NOMO-1 treated with dmso at 0.1 percent for 144 hours (cell line): ENCODE measurements around the gene CDK15.
"Not testable (repeated sequence)": the region's sequence is repeated elsewhere in the genome, so short reads cannot be mapped to it uniquely, and the experiment has no call there.

ENCODE experiments used
- DNase-seq: peaks from one replicate; lab custom pipeline; 2025; ENCODE audit not compliant: unreplicated experiment; lab: John Stamatoyannopoulos, UW

Gene CDK15

DNA sequence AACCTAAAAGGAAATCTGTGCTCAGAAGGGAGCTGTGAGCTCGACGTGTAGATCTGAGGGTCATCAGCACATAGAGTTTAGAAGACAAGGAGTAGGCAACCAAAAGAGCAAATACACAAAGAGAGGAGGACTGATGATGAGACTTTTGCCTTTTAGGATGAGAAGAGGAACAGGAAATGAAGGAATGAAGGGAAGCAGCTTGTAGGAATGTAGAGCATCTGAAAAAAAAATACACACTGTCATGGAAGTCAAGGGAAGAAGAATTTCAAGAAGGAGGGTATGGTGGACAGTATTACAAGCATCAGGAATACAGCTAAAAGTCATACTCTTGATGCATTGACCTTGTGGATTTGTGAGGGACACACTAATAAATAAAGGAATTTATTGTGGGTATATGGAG lies 21.9 kb downstream of the CDK15 start:
- DNase-seq: no peak

DNA sequence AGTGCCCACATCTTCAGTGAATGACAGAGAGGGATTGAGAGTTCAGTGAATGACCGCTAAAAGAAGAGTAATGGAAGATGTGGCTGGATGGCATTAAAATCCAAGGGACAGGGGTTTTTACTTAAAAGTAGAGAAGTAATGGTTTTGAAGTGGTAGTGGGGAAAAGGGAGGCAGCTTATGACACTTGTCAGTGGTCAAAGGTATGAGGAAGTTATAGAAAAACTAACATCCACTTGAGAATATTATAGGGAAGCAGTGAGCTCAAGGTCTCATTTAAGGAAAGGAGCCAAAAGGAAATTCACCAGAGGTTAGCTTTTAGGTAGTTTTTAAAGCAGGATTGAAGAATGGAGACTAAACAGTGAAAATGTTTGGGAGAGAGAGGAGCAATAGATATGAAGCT lies 24.3 kb downstream of the CDK15 start:
- DNase-seq: peak; percentile 1

DNA sequence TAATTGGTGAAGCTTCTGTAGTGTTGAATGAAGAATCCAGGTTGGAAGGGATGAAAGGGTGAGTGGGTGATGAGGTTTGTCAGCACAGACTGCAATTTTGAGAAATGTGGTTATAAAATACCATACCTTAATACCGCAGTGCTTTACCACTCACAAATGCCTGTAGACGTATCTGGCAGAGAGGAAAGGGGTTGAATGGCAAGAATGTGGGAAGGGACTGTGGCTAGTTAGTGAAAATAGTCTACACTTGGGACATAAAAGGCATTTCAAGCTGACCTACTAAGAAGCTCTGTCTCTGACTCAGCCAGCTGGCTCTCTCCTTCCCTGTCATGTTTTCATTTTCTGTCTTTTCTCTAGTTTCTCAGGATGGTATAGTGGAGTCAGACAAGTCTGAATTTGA lies 25.1 kb downstream of the CDK15 start:
- DNase-seq: no peak

DNA sequence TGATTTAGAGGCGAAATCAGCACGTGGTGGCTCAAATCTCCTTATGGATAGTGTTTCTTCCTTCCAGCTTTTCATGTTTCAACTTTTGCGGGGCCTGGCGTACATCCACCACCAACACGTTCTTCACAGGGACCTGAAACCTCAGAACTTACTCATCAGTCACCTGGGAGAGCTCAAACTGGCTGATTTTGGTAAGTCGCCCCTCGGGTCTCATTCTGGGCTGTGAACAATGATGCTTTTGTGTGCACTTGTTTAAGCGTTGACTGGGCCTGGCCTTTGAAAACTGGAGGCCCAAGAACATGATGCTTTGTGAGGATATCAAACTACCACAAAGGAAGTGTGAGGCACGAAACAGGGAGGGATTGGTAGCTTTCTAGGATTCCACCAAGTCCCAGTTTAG lies 27.4 kb downstream of the CDK15 start:
- DNase-seq: no peak

GRCh38 chr2:201835066-201835465 lies 28.7 kb downstream of the CDK15 start:
- no peak for DNase-seq

DNA sequence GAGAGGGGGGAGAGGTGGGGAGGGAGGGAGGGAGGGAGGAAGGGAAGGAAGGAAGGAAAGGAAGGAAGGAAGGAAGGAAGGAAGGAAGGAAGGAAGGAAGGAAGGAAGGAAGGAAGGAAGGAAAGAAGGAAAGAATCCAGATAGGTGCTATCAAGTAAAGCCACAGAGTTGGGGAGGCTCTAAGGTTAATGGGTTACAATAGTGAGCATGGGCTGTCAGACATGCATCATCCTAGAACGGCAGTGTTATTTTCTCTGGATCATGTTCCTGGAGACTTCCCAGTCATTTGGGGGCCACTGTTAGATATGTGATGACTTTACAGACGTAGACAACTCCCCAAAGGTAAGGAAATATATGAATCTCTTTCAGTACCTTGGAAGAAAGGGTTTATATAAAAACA lies 31.1 kb downstream of the CDK15 start:
- DNase-seq: no peak

- DNase-seq: no peak
These were observed 31.6 kb downstream of the CDK15 start for GRCh38 chr2:201837824-201838431.

GRCh38 chr2:201839727-201840126 lies 33.4 kb downstream of the CDK15 start:
- DNase-seq: no peak

DNA sequence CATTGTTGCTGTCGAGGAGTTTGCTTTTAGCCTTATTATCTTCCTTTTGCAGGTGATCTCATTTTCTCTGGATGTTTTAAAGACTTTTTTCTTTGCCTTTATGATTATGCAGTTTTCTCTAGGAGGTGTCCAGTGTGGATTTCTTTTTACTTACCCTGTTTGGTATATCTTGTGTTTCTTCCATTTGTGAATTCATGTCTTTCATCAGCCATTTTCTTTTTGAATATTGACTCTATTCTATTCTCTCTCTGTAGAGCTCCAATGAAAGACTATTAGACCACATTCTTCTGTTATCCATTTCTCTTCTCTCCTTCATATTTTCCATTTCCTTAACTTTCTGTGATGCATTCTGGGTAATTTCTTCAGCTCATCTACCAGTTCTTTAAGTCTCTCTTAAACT lies 34.4 kb downstream of the CDK15 start:
- no peak for DNase-seq

GRCh38 chr2:201842131-201842860 lies 36.0 kb downstream of the CDK15 start:
- no peak for DNase-seq

GRCh38 chr2:201844922-201845321 lies 38.6 kb downstream of the CDK15 start:
- not testable (repeated sequence) for DNase-seq

- no peak for DNase-seq
These were observed 41.1 kb downstream of the CDK15 start for GRCh38 chr2:201847481-201847880.

- DNase-seq: no peak
These were observed 46.1 kb downstream of the CDK15 start for GRCh38 chr2:201852462-201852861.

DNA sequence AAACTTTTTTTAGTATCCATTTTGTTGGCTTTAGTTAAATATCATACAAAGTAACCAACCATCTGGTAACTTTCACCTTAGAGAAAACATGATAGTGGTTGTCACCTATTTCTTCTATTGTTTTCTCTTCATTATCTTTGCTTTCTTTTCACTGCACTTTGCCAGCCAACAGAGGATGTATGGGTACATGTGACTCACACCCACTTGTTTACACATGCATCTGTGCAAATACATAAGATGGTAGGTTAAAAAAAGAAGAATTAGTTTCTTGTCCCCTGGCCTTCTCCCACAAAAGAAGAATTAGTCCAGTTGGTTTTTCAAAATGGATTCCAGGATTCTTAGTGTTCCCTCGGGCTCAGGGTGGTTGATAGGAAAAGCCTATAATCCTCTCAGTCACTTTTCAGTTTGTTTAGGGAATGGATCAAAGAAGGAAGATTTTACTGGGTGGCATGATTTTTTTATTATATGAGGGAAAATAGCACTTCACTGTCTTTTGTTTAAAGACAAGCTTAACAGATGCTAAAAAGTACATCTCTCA lies 46.6 kb downstream of the CDK15 start:
- DNase-seq: no peak

GRCh38 chr2:201854221-201854801 lies 48.0 kb downstream of the CDK15 start:
- DNase-seq: no peak

GRCh38 chr2:201854841-201855240 lies 48.5 kb downstream of the CDK15 start:
- no peak for DNase-seq

DNA sequence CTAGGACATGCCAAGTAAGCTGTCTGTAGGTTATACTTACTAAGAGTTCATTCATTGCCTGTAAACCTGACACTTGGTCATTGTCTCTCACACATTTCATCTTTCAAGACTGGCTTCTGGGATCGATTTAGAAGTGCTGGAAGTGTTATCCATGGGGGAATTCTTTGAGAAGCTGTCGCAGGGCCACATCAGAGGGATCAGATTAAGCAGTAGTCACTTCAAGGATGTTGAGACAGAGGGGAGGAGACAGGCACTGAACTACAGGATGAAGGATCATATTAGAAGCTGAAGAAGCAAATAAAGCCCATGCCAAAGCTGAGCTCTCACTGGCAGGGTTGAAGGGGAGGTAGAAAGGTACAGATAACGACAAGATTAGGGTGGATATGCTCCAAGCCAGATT lies 49.0 kb downstream of the CDK15 start:
- DNase-seq: no peak

DNA sequence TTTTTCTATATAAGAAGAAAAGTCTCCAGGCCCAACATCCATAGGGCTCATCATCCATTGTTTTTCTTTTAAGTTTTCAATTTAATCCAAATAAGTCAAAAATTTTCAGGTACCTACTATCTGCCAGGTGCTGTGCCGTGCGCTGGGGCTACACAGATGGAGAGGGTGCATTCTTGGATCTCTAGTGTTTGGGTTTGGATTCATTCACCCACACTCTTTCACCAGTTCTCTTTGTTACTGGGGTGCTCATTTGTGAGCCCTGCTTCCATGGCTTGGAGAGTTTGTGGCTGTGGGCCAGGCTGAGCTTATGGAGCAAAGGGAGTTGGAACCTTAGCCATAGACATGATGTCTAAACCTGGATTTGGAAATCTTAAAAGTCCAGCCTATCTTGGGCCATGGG lies 51.0 kb downstream of the CDK15 start:
- no peak for DNase-seq

GRCh38 chr2:201858281-201859184 lies 52.2 kb downstream of the CDK15 start:
- DNase-seq: peak; percentile 70

- no peak for DNase-seq
These were observed 53.6 kb downstream of the CDK15 start for GRCh38 chr2:201859949-201860348.

DNA sequence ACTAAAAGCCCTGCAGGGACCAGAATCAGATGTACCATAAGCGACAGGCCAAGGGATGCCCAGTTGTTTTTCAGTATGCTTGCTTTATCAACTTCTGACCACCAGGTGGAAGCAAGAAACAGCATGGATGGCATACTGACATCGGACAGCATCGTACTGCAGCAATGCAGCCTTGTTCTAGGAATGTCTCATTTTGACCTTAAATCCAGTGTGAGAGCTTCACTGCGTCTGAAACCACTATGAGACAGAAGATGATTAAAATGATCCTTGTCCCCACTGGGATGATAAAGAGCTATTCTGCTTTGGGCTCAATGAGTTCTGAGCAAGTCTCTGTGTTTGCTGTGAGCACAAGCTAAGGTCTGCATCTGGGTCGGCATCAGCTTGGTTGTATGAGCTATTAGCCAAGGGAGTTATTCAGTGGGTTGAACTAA lies 54.3 kb downstream of the CDK15 start:
- peak; percentile 18 for DNase-seq
